ENCODE measurements around the gene TMEM69. TPM values are rescaled to one million over a fixed set of nuclear protein-coding genes. Genes with fewer than 3 reads are reported as not detected.

Gene TMEM69
- total and polyA plus RNA-seq, 12 donors, result 9.3 to 53.1 (median 26.3) TPM

GRCh38 chr1:45643978-45644377, 44.0 kb upstream of the TMEM69 start:
- H3K36me3 ChIP-seq (replicated peaks in 1 of 2), result peaks cover 0 to 45% of the 10 kb centered on the region in 2 donors
- intact Hi-C loops (cut with DNase I), result no loop called here

GRCh38 chr1:45644661-45645060, 43.3 kb upstream of the TMEM69 start:
- Histone ChIP-seq H3K9me3 (replicated peaks in 1 of 3) (no peaks in the 10 kb centered on the region), H3K27me3 (no peaks in the 10 kb centered on the region), H3K4me1 (replicated peaks in 1 of 2) (no peaks in the 10 kb centered on the region), H3K4me3 (no peak overlapping the region), H3K36me3 (replicated peaks in 1 of 2) (peaks cover 0 to 42% of the 10 kb centered on the region in 2 donors), H3K27ac (no peak overlapping the region)
- TF ChIP-seq POLR2A (IDR thresholded peaks at IDR 0.05) (no peak), CTCF (IDR thresholded peaks at IDR 0.05) (no peak)
- DNase-seq, result no peak
- intact Hi-C loops (cut with DNase I), result no loop called here
- 90 to 95% (median 92%) methylated on average over 2 of the region's 2 CpGs for WGBS, 4 donors

More at GRCh38 chr1:45643978-45644377, 44.0 kb upstream of the TMEM69 start:
- Histone ChIP-seq H3K4me1 (replicated peaks in 1 of 2) (no peaks in the 10 kb centered on the region), H3K9me3 (replicated peaks in 1 of 3) (no peaks in the 10 kb centered on the region), H3K4me3 (no peak overlapping the region), H3K27ac (no peak overlapping the region), H3K27me3 (no peaks in the 10 kb centered on the region)
- TF ChIP-seq POLR2A (IDR thresholded peaks at IDR 0.05), result no peak
- peak in 4 of 6 experiments; percentile 7 to 20 (median 12) for TF ChIP-seq CTCF (IDR thresholded peaks at IDR 0.05)
- no peak for DNase-seq

GRCh38 chr1:45647248-45648021, 40.5 kb upstream of the TMEM69 start:
- Histone ChIP-seq H3K9me3 (replicated peaks in 1 of 3) (no peaks in the 10 kb centered on the region), H3K36me3 (replicated peaks in 1 of 2) (peaks cover 0 to 34% of the 10 kb centered on the region in 2 donors), H3K4me3 (no peak overlapping the region), H3K27me3 (no peaks in the 10 kb centered on the region), H3K4me1 (replicated peaks in 1 of 2) (no peaks in the 10 kb centered on the region), H3K27ac (no peak overlapping the region)
- 82 to 95% (median 88%) methylated on average over 9 of the region's 9 CpGs for WGBS, 4 donors
- TF ChIP-seq CTCF (IDR thresholded peaks at IDR 0.05) (no peak), POLR2A (IDR thresholded peaks at IDR 0.05) (no peak)
- intact Hi-C loops (cut with DNase I), result no loop called here
- DNase-seq, result no peak

GRCh38 chr1:45654540-45655280, 33.3 kb upstream of the TMEM69 start:
- no peak for DNase-seq
- no peak for TF ChIP-seq POLR2A (IDR thresholded peaks at IDR 0.05)
- TF ChIP-seq CTCF (IDR thresholded peaks at IDR 0.05), result no peak
- H3K36me3 ChIP-seq (replicated peaks in 1 of 2), result peaks cover 0 to 91% of the 10 kb centered on the region in 2 donors
- H3K4me1 ChIP-seq (replicated peaks in 1 of 2), result no peaks in the 10 kb centered on the region
- WGBS, 4 donors, result 89 to 93% (median 92%) methylated on average over 12 of the region's 12 CpGs
- H3K27ac ChIP-seq, result no peak overlapping the region
- no peak overlapping the region for H3K4me3 ChIP-seq
- intact Hi-C loops (cut with DNase I), result no loop called here
- no peaks in the 10 kb centered on the region for H3K9me3 ChIP-seq (replicated peaks in 1 of 3)
- H3K27me3 ChIP-seq, result no peaks in the 10 kb centered on the region
